ENCODE measurements around the gene ZNF606. TPM values are rescaled to one million over a fixed set of nuclear protein-coding genes. Genes with fewer than 3 reads are reported as not detected.
"Not testable (repeated sequence)": the region's sequence is repeated elsewhere in the genome, so short reads cannot be mapped to it uniquely, and the experiment has no call there.

ZNF606 gene
- total RNA-seq, 2 donors from 2014 or later = 11.7 to 21.4 TPM

GRCh38 chr19:58009666-58010301, 7.2 kb upstream of the ZNF606 start:
- intact Hi-C loops (cut with DNase I) = no loop called here
- Histone ChIP-seq H3K36me3 (replicated peaks in 1 of 2; ENCODE audit: insufficient read depth in 1 of 2, low read depth in 2 of 2) (no peaks in the 10 kb centered on the region), H3K4me3 (no peak overlapping the region), H3K4me1 (peaks cover 3% of the 10 kb centered on the region), H3K9me3 (peaks cover 0 to 71% (median 0%) of the 10 kb centered on the region in 3 donors), H3K27me3 (no peaks in the 10 kb centered on the region), H3K27ac (peak overlapping the region in 3 of 4 donors; percentile 54 to 67 (median 59))
- 4 to 41% methylated on average over 13 to 40 of the region's 41 CpGs for WGBS, 2 donors
- no peak for TF ChIP-seq CTCF (IDR thresholded peaks at IDR 0.05)
- TF ChIP-seq POLR2A (IDR thresholded peaks at IDR 0.05) = peak; percentile 29 to 56 (median 38)
- ATAC-seq = peak; percentile 97
- peak; percentile 78 to 86 (median 84) for DNase-seq

DNA sequence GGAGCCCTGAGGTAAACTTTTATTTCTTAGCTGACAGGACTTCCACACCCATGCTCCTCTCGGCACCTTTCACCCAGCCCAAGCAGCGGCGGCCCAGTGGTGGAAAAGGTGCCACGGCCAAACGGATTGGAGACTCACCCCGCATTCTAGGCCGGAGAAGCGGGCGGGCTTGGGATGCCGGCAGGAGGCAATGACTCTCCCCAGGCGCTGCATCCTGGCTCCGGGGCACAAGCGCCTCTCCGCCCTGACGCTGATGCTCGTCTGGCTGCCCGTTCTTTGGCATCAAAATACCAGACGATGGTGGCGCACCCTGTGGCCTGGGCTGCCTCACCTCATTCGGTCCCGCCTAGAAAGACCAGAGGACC, 6.7 kb upstream of the ZNF606 start:
- Histone ChIP-seq H3K4me1 (peaks cover 6% of the 10 kb centered on the region), H3K4me3 (no peak overlapping the region), H3K27ac (peak overlapping the region in 3 of 4 donors; percentile 54 to 67 (median 59)), H3K36me3 (replicated peaks in 1 of 2; ENCODE audit: insufficient read depth in 1 of 2, low read depth in 2 of 2) (no peaks in the 10 kb centered on the region), H3K27me3 (no peaks in the 10 kb centered on the region), H3K9me3 (peaks cover 0 to 67% (median 0%) of the 10 kb centered on the region in 3 donors)
- ATAC-seq (peak; percentile 16), DNase-seq (no peak)
- 0 to 1% methylated on average over 10 to 21 of the region's 21 CpGs for WGBS, 2 donors
- TF ChIP-seq POLR2A (IDR thresholded peaks at IDR 0.05) (no peak), CTCF (IDR thresholded peaks at IDR 0.05) (no peak)
- intact Hi-C loops (cut with DNase I) = no loop called here

- ATAC-seq; H3K4me3 ChIP-seq; H3K27me3 ChIP-seq; H3K4me1 ChIP-seq; intact Hi-C loops (cut with DNase I); H3K36me3 ChIP-seq (replicated peaks in 1 of 2; ENCODE audit: insufficient read depth in 1 of 2, low read depth in 2 of 2); DNase-seq: not testable (repeated sequence)
- 29 to 48% methylated on average over 10 of the region's 10 CpGs for WGBS, 2 donors
- peaks cover 0 to 65% (median 0%) of the 10 kb centered on the region in 3 donors for H3K9me3 ChIP-seq
- peak overlapping the region in 2 of 4 donors; percentile 59 to 67 for H3K27ac ChIP-seq
These were observed 6.3 kb upstream of the ZNF606 start for GRCh38 chr19:58008877-58009276.

DNA sequence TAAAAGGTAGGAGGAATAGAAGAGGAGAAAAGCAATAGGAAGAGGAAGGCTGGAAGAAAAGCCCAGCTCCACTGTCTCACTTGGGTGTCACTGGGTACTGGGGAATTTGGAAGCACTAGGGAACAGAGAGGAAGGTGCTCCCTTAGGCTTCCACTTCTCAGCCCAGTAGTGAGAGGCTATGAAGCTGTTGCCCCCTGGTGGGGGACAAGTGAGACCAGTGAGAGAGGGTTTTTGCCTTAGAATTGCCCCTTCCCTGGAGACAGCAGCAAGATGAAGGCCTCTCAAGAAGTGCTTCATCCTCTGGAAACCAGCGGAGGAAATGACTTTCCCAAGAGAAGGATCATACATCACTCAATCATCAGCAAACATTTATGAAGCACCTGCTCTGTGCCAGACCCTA, 4.7 kb upstream of the ZNF606 start:
- Histone ChIP-seq H3K36me3 (replicated peaks in 1 of 2; ENCODE audit: insufficient read depth in 1 of 2, low read depth in 2 of 2) (no peaks in the 10 kb centered on the region), H3K4me3 (no peak overlapping the region), H3K27me3 (no peaks in the 10 kb centered on the region), H3K9me3 (peaks cover 0 to 57% (median 0%) of the 10 kb centered on the region in 3 donors), H3K4me1 (peaks cover 21% of the 10 kb centered on the region), H3K27ac (no peak overlapping the region)
- ATAC-seq (no peak), DNase-seq (no peak)
- 83 to 88% methylated on average over 1 of the region's 1 CpG for whole genome bisulfite sequencing, 2 donors
- TF ChIP-seq POLR2A (IDR thresholded peaks at IDR 0.05) (no peak), CTCF (IDR thresholded peaks at IDR 0.05) (no peak)
- intact Hi-C loops (cut with DNase I) = no loop called here

GRCh38 chr19:58003174-58003828, 681 bp upstream of the ZNF606 start:
- Histone ChIP-seq H3K36me3 (replicated peaks in 1 of 2; ENCODE audit: insufficient read depth in 1 of 2, low read depth in 2 of 2) (peaks cover 11% of the 10 kb centered on the region in 2 donors), H3K4me1 (peaks cover 29% of the 10 kb centered on the region), H3K9me3 (peaks cover 0 to 56% (median 0%) of the 10 kb centered on the region in 3 donors), H3K4me3 (peak overlapping the region; percentile 83 to 91), H3K27me3 (no peaks in the 10 kb centered on the region), H3K27ac (peak overlapping the region in 3 of 4 donors; percentile 90 to 92 (median 91))
- WGBS, 2 donors = 15 to 21% methylated on average over 27 to 30 of the region's 31 CpGs
- intact Hi-C loops (cut with DNase I) = no loop called here
- no peak for DNase-seq
- TF ChIP-seq CTCF (IDR thresholded peaks at IDR 0.05) (no peak), POLR2A (IDR thresholded peaks at IDR 0.05) (no peak)
- peak; percentile 5 for ATAC-seq
